ENCODE results near the gene VCX3A. TPM values are rescaled to one million over a fixed set of nuclear protein-coding genes. Genes with fewer than 3 reads are reported as not detected.

The VCX3A gene
- total RNA-seq, 1 donor from 2014 or later, result not detected

DNA sequence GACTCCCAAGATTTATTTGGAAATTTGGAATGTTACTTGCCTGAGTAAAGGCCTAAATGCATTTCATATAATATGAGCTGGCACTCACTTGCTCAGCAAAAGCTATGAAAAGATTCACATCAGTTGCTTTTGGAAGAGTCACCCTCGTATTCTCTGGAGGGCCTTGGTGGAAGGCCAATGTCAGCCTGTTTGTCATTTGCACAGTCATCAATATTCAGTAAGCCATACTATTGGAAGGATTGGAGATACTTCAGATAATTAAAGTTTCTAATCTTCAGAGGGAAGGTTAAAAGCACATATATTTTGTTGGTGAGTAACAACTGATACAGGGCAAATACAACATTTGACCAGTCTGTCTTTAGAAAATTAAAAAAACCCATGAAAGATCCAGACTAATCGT lies 36.6 kb downstream of the VCX3A start:
- Histone ChIP-seq H3K36me3 (no peaks in the 10 kb centered on the region), H3K27ac (no peak overlapping the region), H3K4me1 (no peaks in the 10 kb centered on the region), H3K4me3 (no peak overlapping the region), H3K27me3 (ENCODE audit: low read depth) (no peaks in the 10 kb centered on the region), H3K9me3 (no peaks in the 10 kb centered on the region)
- TF ChIP-seq CTCF (IDR thresholded peaks at IDR 0.05), result no peak
- DNase-seq, result no peak
- no peak for ATAC-seq
- intact Hi-C loops (cut with DNase I), result no loop called here
